ENCODE measurements around the gene ASAP3. TPM values are rescaled to one million over a fixed set of nuclear protein-coding genes. Genes with fewer than 3 reads are reported as not detected.
"Not testable (repeated sequence)": the region's sequence is repeated elsewhere in the genome, so short reads cannot be mapped to it uniquely, and the experiment has no call there.

ASAP3 gene
- total and polyA plus RNA-seq, 2 experiments from 2014 or later: 62.0 to 157 TPM

DNA sequence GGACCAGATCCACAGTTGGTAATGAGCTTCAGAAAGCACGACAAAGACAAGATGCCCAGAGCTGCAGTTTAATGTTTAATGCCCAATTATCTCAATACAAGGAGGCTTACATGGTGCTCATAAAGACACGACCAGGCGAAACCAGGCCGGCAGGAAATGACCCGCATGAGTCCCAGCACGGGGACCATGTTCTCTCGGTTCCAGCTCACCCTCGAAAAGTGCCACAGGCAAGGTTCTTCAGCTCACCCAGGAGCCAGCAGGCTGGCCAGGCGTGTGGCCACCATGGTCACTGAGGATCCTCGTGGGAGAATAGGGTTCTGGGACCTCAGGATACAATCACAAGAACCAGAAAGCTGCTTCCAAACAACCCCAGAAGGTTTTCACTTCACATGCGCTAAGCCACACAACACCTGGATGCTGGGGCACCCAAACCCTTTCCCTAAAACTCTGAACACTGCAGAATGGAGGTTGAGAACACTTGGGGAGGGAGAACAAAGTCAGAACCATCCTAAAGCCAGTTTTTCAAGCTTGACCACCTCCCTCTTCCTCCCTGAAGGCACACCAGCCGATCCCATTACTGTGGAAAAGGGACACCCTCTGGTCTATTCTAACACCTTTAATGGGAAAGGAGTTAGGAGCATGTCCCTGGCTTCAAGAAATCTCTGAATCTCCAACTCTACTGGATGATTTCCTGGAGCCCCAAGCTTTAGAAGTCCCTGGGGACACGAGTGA, 22.6 kb upstream of the ASAP3 start:
- TF ChIP-seq, protein P1, sequence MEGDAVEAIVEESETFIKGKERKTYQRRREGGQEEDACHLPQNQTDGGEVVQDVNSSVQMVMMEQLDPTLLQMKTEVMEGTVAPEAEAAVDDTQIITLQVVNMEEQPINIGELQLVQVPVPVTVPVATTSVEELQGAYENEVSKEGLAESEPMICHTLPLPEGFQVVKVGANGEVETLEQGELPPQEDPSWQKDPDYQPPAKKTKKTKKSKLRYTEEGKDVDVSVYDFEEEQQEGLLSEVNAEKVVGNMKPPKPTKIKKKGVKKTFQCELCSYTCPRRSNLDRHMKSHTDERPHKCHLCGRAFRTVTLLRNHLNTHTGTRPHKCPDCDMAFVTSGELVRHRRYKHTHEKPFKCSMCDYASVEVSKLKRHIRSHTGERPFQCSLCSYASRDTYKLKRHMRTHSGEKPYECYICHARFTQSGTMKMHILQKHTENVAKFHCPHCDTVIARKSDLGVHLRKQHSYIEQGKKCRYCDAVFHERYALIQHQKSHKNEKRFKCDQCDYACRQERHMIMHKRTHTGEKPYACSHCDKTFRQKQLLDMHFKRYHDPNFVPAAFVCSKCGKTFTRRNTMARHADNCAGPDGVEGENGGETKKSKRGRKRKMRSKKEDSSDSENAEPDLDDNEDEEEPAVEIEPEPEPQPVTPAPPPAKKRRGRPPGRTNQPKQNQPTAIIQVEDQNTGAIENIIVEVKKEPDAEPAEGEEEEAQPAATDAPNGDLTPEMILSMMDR (IDR thresholded peaks at IDR 0.05; ENCODE audit: low read depth, low read length): no peak
- no peak overlapping the region for H3K27ac ChIP-seq

GRCh38 chr1:23505851-23506250, 21.9 kb upstream of the ASAP3 start:
- TF ChIP-seq, protein P1 (IDR thresholded peaks at IDR 0.05; ENCODE audit: low read depth, low read length): no peak
- Histone ChIP-seq H3K4me1 (ENCODE audit: low read depth) (peaks cover 3% of the 10 kb centered on the region), H3K27me3 (no peaks in the 10 kb centered on the region), H3K9me3 (ENCODE audit: low read depth) (no peaks in the 10 kb centered on the region), H3K4me3 (no peak overlapping the region), H3K36me3 (no peaks in the 10 kb centered on the region), H3K27ac (no peak overlapping the region)
- no peak for DNase-seq (ENCODE audit: low read depth in 1 of 2, low spot score in 1 of 2)

More for the DNA sequence above, 22.6 kb upstream of the ASAP3 start:
- no peaks in the 10 kb centered on the region for H3K9me3 ChIP-seq (ENCODE audit: low read depth)
- H3K36me3 ChIP-seq: no peaks in the 10 kb centered on the region
- no peak overlapping the region for H3K4me3 ChIP-seq
- H3K27me3 ChIP-seq: no peaks in the 10 kb centered on the region
- H3K4me1 ChIP-seq (ENCODE audit: low read depth): peaks cover 3% of the 10 kb centered on the region
- no peak for DNase-seq (ENCODE audit: low read depth in 1 of 2, low spot score in 1 of 2)

DNA sequence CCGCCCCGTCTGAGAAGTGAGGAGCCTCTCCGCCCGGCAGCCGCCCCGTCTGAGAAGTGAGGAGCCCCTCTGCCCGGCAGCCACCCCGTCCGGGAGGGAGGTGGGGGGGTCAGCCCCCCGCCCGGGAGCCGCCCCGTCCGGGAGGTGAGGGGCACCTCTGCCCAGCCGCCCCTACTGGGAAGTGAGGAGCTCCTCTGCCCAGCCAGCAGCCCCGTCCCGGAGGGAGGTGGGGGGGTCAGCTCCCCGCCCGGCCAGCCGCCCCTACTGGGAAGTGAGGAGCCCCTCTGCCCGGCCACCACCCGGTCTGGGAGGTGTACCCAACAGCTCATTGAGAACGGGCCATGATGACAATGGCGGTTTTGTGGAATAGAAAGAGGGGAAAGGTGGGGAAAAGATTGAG, 20.2 kb upstream of the ASAP3 start:
- H3K9me3 ChIP-seq (ENCODE audit: low read depth); H3K27ac ChIP-seq: not testable (repeated sequence)

DNA sequence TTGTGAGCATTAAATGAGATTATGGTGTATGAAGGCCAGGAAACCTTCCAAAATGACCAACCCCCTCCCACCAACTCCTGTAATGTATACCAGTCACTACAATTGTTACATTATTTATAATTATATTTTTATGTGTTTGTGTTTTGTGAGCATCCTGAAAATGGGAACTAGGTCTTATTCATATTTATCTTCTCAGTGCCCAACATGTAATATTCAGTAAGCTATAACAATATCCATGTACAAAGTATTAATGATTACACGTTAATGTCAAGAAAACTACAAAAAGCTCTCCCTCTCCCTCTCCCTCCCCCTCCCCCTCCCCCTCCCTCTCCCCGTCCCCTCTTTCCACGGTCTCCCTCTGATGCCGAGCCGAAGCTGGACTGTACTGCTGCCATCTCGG, 19.0 kb upstream of the ASAP3 start:
- H3K27me3 ChIP-seq: no peaks in the 10 kb centered on the region
- DNase-seq (ENCODE audit: low read depth in 1 of 2, low spot score in 1 of 2): no peak
- no peak overlapping the region for H3K4me3 ChIP-seq
- H3K9me3 ChIP-seq (ENCODE audit: low read depth): no peaks in the 10 kb centered on the region
- TF ChIP-seq, protein P1 (IDR thresholded peaks at IDR 0.05; ENCODE audit: low read depth, low read length): no peak
- H3K36me3 ChIP-seq: no peaks in the 10 kb centered on the region
- no peak overlapping the region for H3K27ac ChIP-seq
- peaks cover 3% of the 10 kb centered on the region for H3K4me1 ChIP-seq (ENCODE audit: low read depth)

More for the DNA sequence above, 20.2 kb upstream of the ASAP3 start:
- H3K4me1 ChIP-seq (ENCODE audit: low read depth); H3K27me3 ChIP-seq; H3K36me3 ChIP-seq; DNase-seq (ENCODE audit: low read depth in 1 of 2, low spot score in 1 of 2); H3K4me3 ChIP-seq: not testable (repeated sequence)

DNA sequence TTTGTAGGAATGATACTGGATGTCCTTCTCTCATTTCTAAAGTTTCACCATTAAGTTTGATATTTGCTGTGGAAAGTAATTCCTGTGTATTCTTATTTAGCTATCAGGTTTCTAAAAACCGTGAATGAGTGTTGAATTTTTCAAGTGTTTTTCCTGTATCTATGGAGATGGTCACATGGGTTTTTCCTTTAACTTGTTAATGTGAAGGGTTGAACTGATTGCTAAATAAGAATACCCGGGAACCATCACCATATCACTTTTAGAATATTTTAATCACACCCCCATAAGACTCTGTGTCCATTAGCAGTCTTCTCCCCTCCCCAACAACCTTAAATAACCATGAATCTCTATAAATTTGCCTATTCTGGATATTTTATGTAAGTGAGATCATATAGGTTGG, 16.5 kb upstream of the ASAP3 start:
- Histone ChIP-seq H3K36me3 (no peaks in the 10 kb centered on the region), H3K27me3 (no peaks in the 10 kb centered on the region), H3K4me1 (ENCODE audit: low read depth) (peaks cover 3% of the 10 kb centered on the region), H3K4me3 (no peak overlapping the region), H3K27ac (no peak overlapping the region), H3K9me3 (ENCODE audit: low read depth) (no peaks in the 10 kb centered on the region)
- no peak for DNase-seq (ENCODE audit: low read depth in 1 of 2, low spot score in 1 of 2)
- TF ChIP-seq, protein P1 (IDR thresholded peaks at IDR 0.05; ENCODE audit: low read depth, low read length): no peak

- H3K27me3 ChIP-seq: no peaks in the 10 kb centered on the region
- H3K4me3 ChIP-seq: no peak overlapping the region
- no peak for DNase-seq (ENCODE audit: low read depth in 1 of 2, low spot score in 1 of 2)
- no peaks in the 10 kb centered on the region for H3K36me3 ChIP-seq
- TF ChIP-seq, protein P1 (IDR thresholded peaks at IDR 0.05; ENCODE audit: low read depth, low read length): no peak
- H3K27ac ChIP-seq: no peak overlapping the region
- H3K4me1 ChIP-seq (ENCODE audit: low read depth): no peaks in the 10 kb centered on the region
- no peaks in the 10 kb centered on the region for H3K9me3 ChIP-seq (ENCODE audit: low read depth)
These were observed 13.9 kb upstream of the ASAP3 start for GRCh38 chr1:23497777-23498439.
